Measurements from ENCODE around the gene SYT5. TPM values are rescaled to one million over a fixed set of nuclear protein-coding genes. Genes with fewer than 3 reads are reported as not detected.
"Not testable (repeated sequence)": the region's sequence is repeated elsewhere in the genome, so short reads cannot be mapped to it uniquely, and the experiment has no call there.

The SYT5 gene
- total RNA-seq, 2 donors from 2014 or later, result not detected

DNA sequence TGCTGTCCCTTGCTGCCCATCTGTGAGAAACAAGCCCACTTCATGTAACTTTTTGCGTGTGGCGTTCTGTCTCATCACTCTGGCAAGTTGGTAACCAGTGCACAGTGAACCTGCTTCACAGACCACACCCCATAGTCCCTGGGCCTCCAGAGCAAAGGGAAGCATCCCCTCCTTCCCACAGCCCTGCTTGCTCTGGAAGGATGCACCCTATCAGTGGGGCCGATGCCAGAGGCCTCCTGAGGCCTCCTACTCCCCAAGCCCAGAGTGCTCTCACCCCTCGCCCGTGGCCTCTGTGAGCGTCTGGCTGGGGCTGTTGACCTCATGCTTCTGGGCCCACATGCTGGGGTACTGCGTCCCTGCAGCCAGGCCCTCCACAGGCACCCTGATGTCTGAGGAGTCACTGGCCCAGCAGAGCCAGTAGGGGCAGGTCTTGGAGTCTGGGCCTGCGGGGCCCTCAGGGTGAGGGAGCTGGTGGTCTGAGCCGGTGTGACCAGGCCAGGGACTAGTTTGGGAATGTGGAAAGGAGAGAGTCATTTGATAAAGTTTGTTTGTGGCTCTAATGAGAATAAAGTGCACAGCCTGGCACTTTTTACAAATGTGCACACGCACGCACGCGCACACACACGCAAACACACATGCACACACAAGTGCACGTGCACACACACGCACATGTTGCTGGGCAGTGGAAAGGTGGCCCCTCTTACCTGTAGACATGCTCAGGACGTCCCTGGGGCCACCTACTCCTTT is 43.4 kb upstream of the SYT5 start:
- H3K4me1 Mint-ChIP-seq (ENCODE audit: low read depth in 2 of 2), result peaks cover 0 to 15% of the 10 kb centered on the region in 2 donors

DNA sequence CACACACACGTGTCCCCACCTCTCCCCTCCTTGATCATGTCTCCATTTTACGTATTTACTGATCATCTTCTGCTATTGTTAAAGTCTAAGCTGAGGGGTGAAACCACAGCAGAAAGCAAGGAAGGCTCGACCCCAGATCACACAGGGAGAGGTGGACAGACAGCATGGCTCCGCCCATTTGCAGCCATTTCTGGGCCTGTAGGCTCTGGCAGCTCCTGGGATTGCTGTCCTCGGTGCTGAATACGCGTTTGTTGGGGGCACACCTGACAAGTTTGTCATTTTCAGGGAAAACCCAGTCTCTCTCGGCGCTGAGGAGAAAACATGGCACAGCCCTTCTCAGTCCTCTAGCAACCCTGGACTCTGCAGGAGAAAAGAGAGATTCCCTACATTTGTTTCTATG is 40.4 kb upstream of the SYT5 start:
- H3K27me3 Mint-ChIP-seq, result peaks cover 4 to 8% of the 10 kb centered on the region in 2 donors
- H3K4me1 Mint-ChIP-seq (ENCODE audit: low read depth in 2 of 2), result peaks cover 11 to 19% of the 10 kb centered on the region in 2 donors
- ATAC-seq, result no peak
- H3K36me3 Mint-ChIP-seq, result peaks cover 11% of the 10 kb centered on the region
- H3K9me3 Mint-ChIP-seq, result no peaks in the 10 kb centered on the region
- H3K27ac Mint-ChIP-seq, result no peak overlapping the region
- DNase-seq (ENCODE audit: low spot score), result no peak
- H3K4me3 Mint-ChIP-seq, result no peak overlapping the region

More for the DNA sequence above, 43.4 kb upstream of the SYT5 start:
- no peak overlapping the region for H3K27ac Mint-ChIP-seq
- DNase-seq (ENCODE audit: low spot score), result no peak
- peaks cover 11% of the 10 kb centered on the region for H3K36me3 Mint-ChIP-seq
- H3K9me3 Mint-ChIP-seq, result no peaks in the 10 kb centered on the region
- peak in 1 of 2 donors; percentile 5 for ATAC-seq
- H3K4me3 Mint-ChIP-seq, result no peak overlapping the region
- no peaks in the 10 kb centered on the region for H3K27me3 Mint-ChIP-seq

DNA sequence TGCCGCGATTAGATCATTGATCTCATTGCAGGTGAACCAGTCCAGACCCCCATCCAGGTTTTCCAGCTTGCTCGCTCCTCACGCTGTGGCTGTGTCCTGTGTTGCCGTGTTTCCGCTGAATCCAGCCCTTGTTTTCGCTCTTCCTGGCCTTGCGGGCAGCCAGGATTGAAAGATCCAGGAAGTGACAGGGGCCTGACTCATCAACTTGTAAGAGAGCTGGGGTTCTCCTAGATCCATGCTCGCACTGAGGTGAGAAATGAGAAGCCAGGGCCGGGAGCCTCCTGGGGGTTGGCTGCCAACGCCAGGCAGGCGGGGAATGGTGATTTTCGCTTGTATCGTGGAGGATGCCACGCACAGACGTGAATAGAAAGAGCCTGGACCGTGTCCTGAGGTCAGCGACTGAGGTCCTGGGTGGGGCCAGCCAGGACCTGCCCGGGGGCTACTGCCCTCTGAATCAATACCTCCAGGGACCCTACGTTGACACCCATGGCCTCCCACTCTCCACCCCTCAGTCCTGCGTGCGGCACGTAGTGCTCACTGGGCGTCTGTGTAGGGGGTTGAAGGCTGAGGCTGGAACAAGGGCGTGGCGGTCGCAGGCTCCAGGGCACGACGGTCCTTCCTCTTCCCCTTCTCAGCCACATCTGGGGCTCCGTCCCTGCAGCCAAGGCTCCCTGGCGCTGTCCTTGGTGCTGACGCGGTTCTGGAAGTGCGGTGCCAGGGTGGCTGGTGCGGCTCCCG is 36.5 kb upstream of the SYT5 start:
- Mint-ChIP-seq H3K4me1 (ENCODE audit: low read depth in 2 of 2) (peaks cover 11 to 22% of the 10 kb centered on the region in 2 donors), H3K9me3 (peaks cover 3% of the 10 kb centered on the region), H3K27ac (peak overlapping the region in 1 of 2 donors; percentile 45), H3K36me3 (peaks cover 9% of the 10 kb centered on the region), H3K4me3 (peak overlapping the region; percentile 45), H3K27me3 (peaks cover 7 to 19% of the 10 kb centered on the region in 2 donors)
- ATAC-seq (peak; percentile 55 to 71), DNase-seq (ENCODE audit: low spot score) (no peak)

DNA sequence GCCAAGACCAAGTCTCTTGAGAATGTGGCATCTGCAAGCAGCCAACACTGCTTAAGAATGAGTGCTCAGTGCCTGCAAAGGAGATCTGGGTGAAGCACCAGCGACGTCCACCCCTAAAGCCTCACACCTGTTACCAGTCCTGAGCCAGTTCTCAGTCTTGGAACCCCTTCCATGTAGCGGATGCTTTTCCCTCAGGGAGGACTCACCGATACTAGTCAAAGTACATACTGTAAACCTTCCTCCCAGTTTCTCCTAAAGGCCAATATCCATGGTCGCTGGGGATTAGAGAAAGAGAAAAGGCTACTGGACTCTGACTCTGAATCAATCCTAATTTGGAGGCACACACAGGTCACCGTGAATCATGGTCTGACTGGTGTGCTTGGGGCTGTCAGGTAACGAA is 33.5 kb upstream of the SYT5 start:
- peaks cover 7 to 21% of the 10 kb centered on the region in 2 donors for H3K27me3 Mint-ChIP-seq
- no peak for DNase-seq (ENCODE audit: low spot score)
- H3K4me1 Mint-ChIP-seq (ENCODE audit: low read depth in 2 of 2), result peaks cover 11 to 19% of the 10 kb centered on the region in 2 donors
- no peak overlapping the region for H3K27ac Mint-ChIP-seq
- no peak overlapping the region for H3K4me3 Mint-ChIP-seq
- ATAC-seq, result no peak
- no peaks in the 10 kb centered on the region for H3K36me3 Mint-ChIP-seq
- peaks cover 3% of the 10 kb centered on the region for H3K9me3 Mint-ChIP-seq

DNA sequence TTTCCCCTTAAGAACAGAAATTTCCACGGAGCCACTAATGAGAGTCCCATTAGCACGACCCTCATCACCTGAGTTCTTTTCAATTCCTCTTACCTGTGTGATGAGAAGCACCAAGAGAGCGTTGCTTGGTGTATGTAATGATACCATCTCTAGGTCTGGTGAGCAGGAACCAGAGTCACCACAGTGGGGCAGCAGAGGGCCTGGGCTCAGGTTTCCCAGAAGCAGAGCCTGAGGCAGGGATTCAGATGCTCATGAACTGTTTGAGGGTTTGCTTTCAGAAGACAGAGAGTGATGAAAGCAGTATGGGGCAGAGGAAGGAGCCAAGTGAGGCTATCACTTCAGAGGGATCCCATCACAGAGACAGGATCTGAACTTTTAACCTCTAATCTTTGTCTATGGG is 32.4 kb upstream of the SYT5 start:
- Mint-ChIP-seq H3K9me3 (peaks cover 3% of the 10 kb centered on the region), H3K27me3 (peaks cover 7 to 21% of the 10 kb centered on the region in 2 donors), H3K4me3 (no peak overlapping the region), H3K36me3 (no peaks in the 10 kb centered on the region), H3K4me1 (ENCODE audit: low read depth in 2 of 2) (peaks cover 11 to 19% of the 10 kb centered on the region in 2 donors), H3K27ac (no peak overlapping the region)
- ATAC-seq, result peak; percentile 63 to 71
- peak; percentile 71 for DNase-seq (ENCODE audit: low spot score)

DNA sequence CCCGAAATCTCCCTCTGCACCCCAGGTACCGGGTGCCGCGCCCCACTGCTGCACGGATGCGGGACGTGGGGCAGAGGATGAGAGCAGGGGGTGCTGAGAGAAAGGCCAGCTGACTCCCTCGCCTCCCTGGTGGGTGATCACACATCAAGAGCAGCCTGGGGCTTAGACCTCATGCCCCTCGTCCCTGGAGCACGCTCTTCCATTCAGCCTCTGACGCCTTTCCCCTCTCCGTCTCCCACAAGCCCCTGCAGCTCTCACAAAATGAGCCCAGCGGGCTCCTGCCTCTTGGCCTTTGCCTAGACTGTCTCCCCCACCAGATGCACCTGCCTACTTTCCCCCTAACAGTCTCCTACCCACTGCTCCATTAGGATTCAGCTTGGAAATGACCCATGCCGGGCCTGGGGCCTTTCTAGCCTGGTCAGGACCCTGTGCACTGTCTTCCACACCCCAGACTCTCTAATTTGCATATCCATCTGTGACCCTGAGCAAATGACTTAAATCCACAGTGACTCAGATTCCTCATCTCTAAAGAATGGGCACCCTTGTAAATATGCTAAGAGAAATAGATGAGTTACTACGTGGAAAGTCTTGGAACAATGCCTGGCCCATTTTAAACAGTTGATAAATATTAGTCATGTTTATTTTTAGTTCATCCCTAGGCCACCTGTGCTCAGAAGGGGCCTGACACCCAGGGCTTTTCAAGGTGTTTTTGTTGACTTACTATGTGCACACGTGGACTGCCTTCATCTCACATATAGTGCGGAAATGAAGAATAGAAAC is 29.8 kb upstream of the SYT5 start:
- Mint-ChIP-seq H3K4me1 (ENCODE audit: low read depth in 2 of 2) (peaks cover 5 to 13% of the 10 kb centered on the region in 2 donors), H3K27ac (peak overlapping the region in 1 of 2 donors; percentile 19), H3K9me3 (peaks cover 3% of the 10 kb centered on the region), H3K4me3 (no peak overlapping the region), H3K27me3 (peaks cover 5 to 17% of the 10 kb centered on the region in 2 donors), H3K36me3 (no peaks in the 10 kb centered on the region)
- DNase-seq (ENCODE audit: low spot score) (no peak), ATAC-seq (no peak)

DNA sequence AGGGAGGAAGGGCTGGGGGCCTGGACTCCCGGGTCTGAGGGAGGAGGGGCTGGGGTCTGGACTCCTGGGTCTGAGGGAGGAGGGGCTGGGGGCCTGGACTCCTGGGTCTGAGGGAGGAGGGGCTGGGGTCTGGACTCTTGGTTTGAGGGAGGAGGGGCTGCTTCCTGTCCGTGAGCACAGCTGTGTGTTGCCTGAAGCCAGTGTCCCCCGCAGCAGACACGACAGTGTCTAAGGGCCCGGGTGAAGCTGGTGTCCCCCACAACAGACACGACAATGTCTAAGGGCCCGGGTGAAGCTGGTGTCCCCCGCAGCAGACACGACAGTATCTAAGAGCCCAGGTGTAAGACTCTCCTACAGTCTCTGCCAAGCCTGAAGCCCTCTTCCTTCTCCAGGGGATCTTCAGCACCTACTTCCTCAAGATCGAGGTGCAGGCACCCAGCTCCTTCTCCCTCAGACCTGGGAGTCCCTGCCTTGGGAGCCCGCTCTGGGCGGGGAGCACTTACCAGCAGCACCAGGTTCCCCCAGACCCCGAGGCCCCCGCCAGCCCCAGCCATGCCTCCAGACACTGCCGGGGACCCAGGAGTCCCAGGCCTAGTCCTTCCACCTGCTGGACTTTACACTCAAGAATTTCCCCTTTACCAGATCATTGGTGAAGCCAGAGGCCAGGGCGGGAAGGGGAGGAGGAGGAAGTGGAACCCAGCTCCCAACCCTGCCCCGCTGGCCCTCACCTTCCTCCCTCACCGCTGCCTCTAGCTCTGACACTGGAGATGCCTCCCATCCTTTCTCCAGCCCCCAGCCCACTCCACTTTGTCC is 29.0 kb upstream of the SYT5 start, which contains the start of gene PTPRH:
TSS of gene PTPRH (minus strand) at position 622 of the 813 bp plus-strand sequence. CDS start at position 554, 68 bp downstream.
- DNase-seq (ENCODE audit: low spot score) (no peak), ATAC-seq (no peak)
- Mint-ChIP-seq H3K36me3 (no peaks in the 10 kb centered on the region), H3K4me1 (ENCODE audit: low read depth in 2 of 2) (peaks cover 5 to 11% of the 10 kb centered on the region in 2 donors), H3K4me3 (no peak within 1 kb of the TSS), H3K27me3 (peaks cover 5 to 20% of the 10 kb centered on the region in 2 donors), H3K27ac (peak within 1 kb of the TSS in 1 of 2 donors; percentile 19), H3K9me3 (peaks cover 3% of the 10 kb centered on the region)

DNA sequence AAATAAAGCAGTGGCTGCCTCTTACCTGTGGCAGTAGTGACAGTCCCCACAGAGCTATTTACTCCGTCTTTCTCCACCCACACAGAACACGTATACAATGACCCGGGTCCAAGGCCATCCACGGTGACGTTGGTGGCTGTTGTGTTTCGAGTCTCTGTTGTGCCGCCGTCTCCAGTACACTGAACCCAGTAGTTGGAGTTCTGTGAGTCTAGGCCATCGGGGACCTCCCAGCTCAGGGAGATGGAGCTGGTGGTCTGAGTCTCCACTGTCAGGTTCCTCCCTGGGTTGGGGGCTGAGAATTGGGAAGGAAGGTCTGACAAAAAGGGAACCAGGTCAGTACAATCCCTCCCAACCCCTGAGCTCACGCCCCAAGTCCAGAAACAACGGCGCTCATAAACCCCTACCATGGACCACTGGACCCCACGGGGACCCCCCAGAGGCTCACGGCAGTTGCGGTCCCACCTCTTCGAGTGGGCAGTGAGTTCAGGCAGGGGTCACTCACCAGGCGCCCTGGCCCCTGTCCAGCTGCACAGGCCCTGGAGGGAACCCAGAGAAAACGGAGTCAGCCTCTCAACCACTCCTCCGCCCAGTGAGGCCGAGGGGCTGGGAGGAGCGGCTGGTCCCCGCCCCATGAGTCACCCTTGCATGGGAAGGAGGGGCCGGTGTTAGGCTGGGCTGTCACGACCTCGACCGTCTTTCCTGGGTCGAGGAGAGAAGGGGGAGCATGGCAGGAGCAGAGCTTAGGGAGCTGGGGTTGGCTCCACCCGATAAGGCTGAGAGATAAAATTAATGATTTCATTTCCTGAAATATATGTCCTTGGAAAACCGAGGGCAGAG is 26.8 kb upstream of the SYT5 start:
- H3K9me3 Mint-ChIP-seq, result no peaks in the 10 kb centered on the region
- peaks cover 5 to 8% of the 10 kb centered on the region in 2 donors for H3K4me1 Mint-ChIP-seq (ENCODE audit: low read depth in 2 of 2)
- peak overlapping the region; percentile 58 for H3K4me3 Mint-ChIP-seq
- DNase-seq (ENCODE audit: low spot score), result peak; percentile 72
- peak overlapping the region in 1 of 2 donors; percentile 10 for H3K27ac Mint-ChIP-seq
- no peaks in the 10 kb centered on the region for H3K36me3 Mint-ChIP-seq
- ATAC-seq, result peak; percentile 82 to 88
- peaks cover 5 to 15% of the 10 kb centered on the region in 2 donors for H3K27me3 Mint-ChIP-seq

DNA sequence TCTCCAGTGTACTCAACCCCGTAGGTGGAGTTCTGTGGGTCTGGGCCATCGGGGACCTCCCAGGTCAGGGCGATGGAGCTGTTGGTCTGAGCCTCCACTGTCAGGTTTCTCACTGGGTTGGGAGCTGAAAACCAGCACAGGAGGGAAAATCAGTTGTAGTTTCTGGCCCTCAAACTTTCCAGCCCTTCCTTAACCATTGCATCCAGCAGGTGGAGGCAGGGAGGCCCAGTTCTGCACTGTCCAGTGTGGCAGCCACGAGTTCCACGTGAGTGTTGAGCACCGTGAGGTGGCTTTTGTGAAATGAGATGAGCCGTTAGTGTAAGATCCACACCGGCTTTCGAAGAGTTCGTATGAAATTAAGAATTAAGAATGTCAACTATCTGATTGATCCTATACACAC is 22.1 kb upstream of the SYT5 start:
- H3K9me3 Mint-ChIP-seq; H3K36me3 Mint-ChIP-seq; DNase-seq (ENCODE audit: low spot score); ATAC-seq; H3K4me3 Mint-ChIP-seq; H3K27ac Mint-ChIP-seq; H3K4me1 Mint-ChIP-seq (ENCODE audit: low read depth in 2 of 2): not testable (repeated sequence)
- peaks cover 16 to 26% of the 10 kb centered on the region in 2 donors for H3K27me3 Mint-ChIP-seq

DNA sequence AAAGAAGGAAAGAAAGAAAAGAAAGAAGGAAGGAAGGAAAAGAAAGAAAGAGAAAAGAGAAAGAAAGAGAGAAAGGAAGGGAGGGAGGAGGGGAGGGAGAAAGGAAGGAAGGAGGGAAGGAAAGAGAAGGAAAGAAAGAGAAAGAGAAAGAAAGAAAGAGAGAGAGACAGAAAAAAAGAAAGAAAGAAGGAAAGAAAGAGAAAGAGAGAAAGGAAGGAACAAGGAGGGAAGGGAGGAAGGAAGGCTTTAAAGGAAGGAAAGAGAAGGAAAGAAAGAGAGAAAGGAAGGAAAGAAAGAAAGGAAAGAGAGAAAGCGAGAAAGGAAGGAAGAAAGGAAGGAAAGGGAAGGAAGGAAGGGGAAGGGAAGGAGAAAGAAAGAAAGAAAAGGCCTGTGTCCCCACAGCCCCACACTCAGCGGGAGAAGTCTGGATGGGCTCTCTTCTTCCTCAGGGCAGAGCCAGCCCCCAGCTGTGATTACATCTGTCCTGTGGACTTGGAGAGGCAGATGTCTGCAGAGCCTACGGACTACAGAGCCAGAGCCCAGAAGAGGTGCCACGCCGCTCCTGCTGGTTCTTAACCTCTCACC is 19.6 kb upstream of the SYT5 start:
- no peaks in the 10 kb centered on the region for H3K4me1 Mint-ChIP-seq (ENCODE audit: low read depth in 2 of 2)
- H3K27ac Mint-ChIP-seq, result no peak overlapping the region
- H3K4me3 Mint-ChIP-seq, result no peak overlapping the region
- H3K9me3 Mint-ChIP-seq, result no peaks in the 10 kb centered on the region
- H3K36me3 Mint-ChIP-seq, result no peaks in the 10 kb centered on the region
- peaks cover 13 to 21% of the 10 kb centered on the region in 2 donors for H3K27me3 Mint-ChIP-seq
- no peak for DNase-seq (ENCODE audit: low spot score)
- ATAC-seq, result no peak

DNA sequence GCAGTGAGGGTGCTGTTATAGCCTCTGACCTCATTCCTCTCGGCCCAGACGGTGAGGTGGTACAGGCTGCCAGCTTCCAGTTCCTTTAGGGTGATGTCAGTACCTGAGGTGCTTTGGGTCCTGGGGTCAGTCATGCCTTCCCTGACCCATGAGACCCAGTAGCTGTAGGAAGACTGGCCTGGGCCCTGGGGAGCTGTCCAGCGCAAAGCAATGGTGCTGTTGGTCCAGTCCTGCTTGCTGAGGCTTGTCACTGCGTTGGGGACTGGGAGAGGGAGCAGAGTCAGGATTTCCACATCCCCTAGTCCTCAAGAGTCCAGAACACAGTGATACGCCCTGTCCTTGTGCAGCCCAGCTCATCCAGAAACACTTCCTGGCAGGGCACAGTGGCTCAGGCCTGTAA is 18.6 kb upstream of the SYT5 start:
- no peaks in the 10 kb centered on the region for H3K4me1 Mint-ChIP-seq (ENCODE audit: low read depth in 2 of 2)
- H3K36me3 Mint-ChIP-seq, result no peaks in the 10 kb centered on the region
- no peak overlapping the region for H3K4me3 Mint-ChIP-seq
- H3K27me3 Mint-ChIP-seq, result peaks cover 13 to 16% of the 10 kb centered on the region in 2 donors
- no peaks in the 10 kb centered on the region for H3K9me3 Mint-ChIP-seq
- H3K27ac Mint-ChIP-seq, result no peak overlapping the region
- no peak for DNase-seq (ENCODE audit: low spot score)
- ATAC-seq, result no peak

DNA sequence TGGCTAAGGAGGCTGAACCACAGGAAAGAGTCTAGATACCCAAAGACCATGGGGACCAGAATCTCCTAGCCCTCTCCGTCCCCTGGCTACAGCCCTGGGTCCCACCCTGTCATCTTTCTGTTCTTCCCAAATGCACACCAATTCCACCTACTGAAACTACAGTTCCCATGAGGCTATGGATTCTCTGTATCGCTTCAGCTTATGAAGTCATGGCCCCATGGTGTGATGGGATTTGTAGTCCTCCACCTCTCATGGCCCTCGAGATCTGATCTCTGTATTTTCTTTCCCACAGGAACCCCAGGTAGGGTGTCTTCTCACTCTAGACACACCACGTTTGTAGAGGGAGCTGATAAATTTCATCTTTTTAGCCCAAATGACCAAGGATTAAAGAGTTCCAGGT is 17.4 kb upstream of the SYT5 start:
- DNase-seq (ENCODE audit: low spot score), result no peak

More for the DNA sequence above, 17.4 kb upstream of the SYT5 start:
- Mint-ChIP-seq H3K4me1 (ENCODE audit: low read depth in 2 of 2) (no peaks in the 10 kb centered on the region), H3K27ac (no peak overlapping the region), H3K36me3 (no peaks in the 10 kb centered on the region), H3K4me3 (no peak overlapping the region), H3K27me3 (peaks cover 13 to 16% of the 10 kb centered on the region in 2 donors), H3K9me3 (no peaks in the 10 kb centered on the region)
- ATAC-seq, result peak; percentile 42 to 66
